Ovary (tissue), 9 donors: ENCODE measurements around the gene SLC6A6. TPM values are rescaled to one million over a fixed set of nuclear protein-coding genes. Genes with fewer than 3 reads are reported as not detected.

Experiments
- DNase-seq, 5 donors: peaks; one replicate each; pipeline ENCODE4 v3.0.0-alpha.2; 2019 to 2020
- H3K27ac ChIP-seq, 2 donors: fragments of 200-600 bp; one replicate each; pipeline versions ENCODE4 v1.5.1 to v1.8.0; 2019 to 2022
- H3K27me3 ChIP-seq: fragments of 200-600 bp; one replicate; pipeline ENCODE4 v1.8.0; 2022
- H3K36me3 ChIP-seq: fragments of 200-600 bp; sonication (generic); one replicate; pipeline ENCODE4 v1.5.1; 2019
- H3K4me1 ChIP-seq: one replicate; pipeline ENCODE4 v1.8.1; 2013; ENCODE audit warnings: mild to moderate bottlenecking, moderate library complexity; ENCODE audit not compliant: insufficient read depth
- H3K4me3 ChIP-seq: fragments of 200-600 bp; sonication (generic); one replicate; pipeline ENCODE4 v1.5.1; 2017
- H3K9me3 ChIP-seq, 2 donors: fragments of 200-600 bp in 1 of 2; sonication (generic) in 1 of 2; one replicate each; pipeline versions ENCODE4 v1.5.1 to v1.8.1; 2013 to 2019; ENCODE audit warnings: mild to moderate bottlenecking in 1 of 2, moderate library complexity in 1 of 2
- CTCF ChIP-seq, 3 donors: fragments of 450-650 bp in 2 of 3; fragments of 200-600 bp in 1 of 3; IDR thresholded peaks; one replicate each; pipeline versions ENCODE4 v1.5.1 to v1.8.0; 2016 to 2022; ENCODE audit warnings: antibody characterized with exemption in 3 of 3, mild to moderate bottlenecking in 1 of 3
- EP300 ChIP-seq: sonication (generic); formaldehyde crosslinking; IDR thresholded peaks from one replicate; pipeline ENCODE4 v1.6.1; 2017; ENCODE audit warnings: antibody characterized with exemption
- POLR2A ChIP-seq: fragments of 450-650 bp; IDR thresholded peaks from one replicate; pipeline ENCODE4 v1.6.1; 2017; ENCODE audit warnings: antibody characterized with exemption, mild to moderate bottlenecking, moderate library complexity
- WGBS, 3 donors: extraction: QIAGEN DNeasy Blood & Tissue Kit in 1 of 3; methylation state at CpG; one replicate each; pipeline versions ENCODE4 v1.1.5 to v1.1.7; 2013 to 2017; 5-methylcytosine and 5-hydroxymethylcytosine counted together
- intact Hi-C, 4 donors: fragments of 100-400 bp; cut with DNase I; formaldehyde crosslinking; loops; one replicate each; pipeline versions ENCODE4 v1.11.0 to v1.15.1; 2022 to 2023
- polyA plus RNA-seq, 2 donors: library from polyadenylated mRNA; stranded (reverse); fragments of 200-250 nt in 1 of 2; fragments of 350-450 nt in 1 of 2; fragmentation: Illumina TruSeq in 1 of 2; extraction: RNeasy Lipid Tissue Mini Kit (QIAGEN cat#74804) in 1 of 2; gene quantifications; one replicate each; pipeline ENCODE4 v1.2.3, GENCODE V29; 2013 to 2014
- total RNA-seq, 7 donors: library from RNA; depleted of rRNA in 2 of 7; stranded (reverse); fragments of >200 nt in 2 of 7; fragmentation: NEBNext Ultra II Directional in 3 of 7; extraction: Animal tissue kit (Norgen Biotek cat#: 25700) in 3 of 7; gene quantifications; one replicate each; pipeline versions ENCODE4 v1.1.0 to v1.2.4, GENCODE V29; 2016 to 2023
- donor health status: DM: no; HTN: no; CAD: no; lungs with moderate emphysema.
- donor health status: DM: no; HTN: no; CAD: no.
- donor health status: Bipolar disorder and iron deficiency.
- donor health status: DM: yes; HTN: yes; CAD: no.
- donor health status: DM: no; HTN: no; CAD: no.
- donor health status: DM: yes; HTN: yes; CAD: no.

SLC6A6 gene
- total and polyA plus RNA-seq, 9 donors, result 32.5 to 141 (median 80.5) TPM

GRCh38 chr3:14483286-14483685 is 80.9 kb downstream of the SLC6A6 start:
- H3K36me3 ChIP-seq, result no peaks in the 10 kb centered on the region
- no peaks in the 10 kb centered on the region for H3K27me3 ChIP-seq
- H3K4me1 ChIP-seq, result peaks cover 42% of the 10 kb centered on the region
- 100% methylated on average over 1 of the region's 1 CpG for WGBS, 3 donors
- peak in 2 of 5 donors; percentile 22 to 27 for DNase-seq
- no peak for TF ChIP-seq POLR2A
- no peak for TF ChIP-seq EP300
- TF ChIP-seq CTCF (IDR thresholded peaks at IDR 0.05), result no peak
- peak overlapping the region in 1 of 2 donors; percentile 85 for H3K27ac ChIP-seq
- no peaks in the 10 kb centered on the region for H3K9me3 ChIP-seq
- H3K4me3 ChIP-seq, result no peak overlapping the region
- intact Hi-C loops, result no loop called here

GRCh38 chr3:14484741-14485140 is 82.3 kb downstream of the SLC6A6 start:
- Histone ChIP-seq H3K27me3 (no peaks in the 10 kb centered on the region), H3K27ac (no peak overlapping the region), H3K36me3 (no peaks in the 10 kb centered on the region), H3K4me1 (peaks cover 41% of the 10 kb centered on the region), H3K9me3 (no peaks in the 10 kb centered on the region), H3K4me3 (no peak overlapping the region)
- intact Hi-C loops, result no loop called here
- whole genome bisulfite sequencing, 3 donors, result 85 to 93% (median 91%) methylated on average over 17 of the region's 17 CpGs
- no peak for TF ChIP-seq EP300
- no peak for TF ChIP-seq POLR2A
- TF ChIP-seq CTCF (IDR thresholded peaks at IDR 0.05), result no peak
- DNase-seq, result peak in 2 of 5 donors; percentile 32 to 35

- Histone ChIP-seq H3K9me3 (no peaks in the 10 kb centered on the region), H3K4me3 (no peak overlapping the region), H3K36me3 (no peaks in the 10 kb centered on the region), H3K27me3 (no peaks in the 10 kb centered on the region), H3K27ac (peak overlapping the region in 1 of 2 donors; percentile 56), H3K4me1 (peaks cover 33% of the 10 kb centered on the region)
- WGBS, 3 donors, result 83 to 98% (median 93%) methylated on average over 3 of the region's 3 CpGs
- intact Hi-C loops, result no loop called here
- DNase-seq, result peak in 2 of 5 donors; percentile 16 to 29
- TF ChIP-seq EP300 (no peak), POLR2A (no peak), CTCF (IDR thresholded peaks at IDR 0.05) (no peak)
Observed at GRCh38 chr3:14485981-14486380, 83.6 kb downstream of the SLC6A6 start.

GRCh38 chr3:14486460-14486859 is 84.1 kb downstream of the SLC6A6 start:
- TF ChIP-seq EP300 (no peak), CTCF (IDR thresholded peaks at IDR 0.05) (no peak), POLR2A (no peak)
- DNase-seq, result peak in 2 of 5 donors; percentile 7 to 14
- Histone ChIP-seq H3K4me1 (peaks cover 29% of the 10 kb centered on the region), H3K9me3 (no peaks in the 10 kb centered on the region), H3K27me3 (no peaks in the 10 kb centered on the region), H3K4me3 (no peak overlapping the region), H3K36me3 (no peaks in the 10 kb centered on the region), H3K27ac (peak overlapping the region in 1 of 2 donors; percentile 56)
- intact Hi-C loops, result no loop called here
- WGBS, 3 donors, result 88 to 95% (median 90%) methylated on average over 5 of the region's 5 CpGs
